GM19240 (cell line): ENCODE data around the gene DIO3.
"Not testable (repeated sequence)": the region's sequence is repeated elsewhere in the genome, so short reads cannot be mapped to it uniquely, and the experiment has no call there.

Source experiments
- DNase-seq: peaks from one replicate; pipeline ENCODE4 v3.0.0; 2011; ENCODE audit warnings: low spot score; ENCODE audit not compliant: insufficient read length

The DIO3 gene

GRCh38 chr14:101542391-101542790 is 18.9 kb upstream of the DIO3 start:
- no peak for DNase-seq

- no peak for DNase-seq
Measured at GRCh38 chr14:101543814-101544213, 17.5 kb upstream of the DIO3 start.

GRCh38 chr14:101544550-101544949 is 16.7 kb upstream of the DIO3 start:
- DNase-seq = no peak

GRCh38 chr14:101546706-101547105 is 14.6 kb upstream of the DIO3 start:
- DNase-seq = no peak

GRCh38 chr14:101547107-101547738 is 14.1 kb upstream of the DIO3 start:
- no peak for DNase-seq

GRCh38 chr14:101547961-101548669 is 13.2 kb upstream of the DIO3 start:
- DNase-seq = no peak

GRCh38 chr14:101548710-101549109 is 12.6 kb upstream of the DIO3 start:
- no peak for DNase-seq

GRCh38 chr14:101549154-101549553 is 12.1 kb upstream of the DIO3 start:
- DNase-seq = no peak

GRCh38 chr14:101550202-101550912 is 10.9 kb upstream of the DIO3 start:
- DNase-seq = not testable (repeated sequence)

- no peak for DNase-seq
Measured at GRCh38 chr14:101551729-101552595, 9.3 kb upstream of the DIO3 start.

GRCh38 chr14:101552786-101553231 is 8.5 kb upstream of the DIO3 start:
- DNase-seq = no peak

- no peak for DNase-seq
Measured at GRCh38 chr14:101553393-101553792, 7.9 kb upstream of the DIO3 start.

- no peak for DNase-seq
Measured at GRCh38 chr14:101553931-101554330, 7.4 kb upstream of the DIO3 start.

GRCh38 chr14:101554991-101555668 is 6.2 kb upstream of the DIO3 start:
- DNase-seq = no peak

GRCh38 chr14:101555669-101556043 is 5.6 kb upstream of the DIO3 start:
- DNase-seq = not testable (repeated sequence)

- DNase-seq = no peak
Measured at GRCh38 chr14:101556131-101556530, 5.2 kb upstream of the DIO3 start.

GRCh38 chr14:101556566-101557320 is 4.6 kb upstream of the DIO3 start:
- no peak for DNase-seq

- no peak for DNase-seq
Measured at GRCh38 chr14:101557321-101557695, 4.0 kb upstream of the DIO3 start.

- DNase-seq = no peak
Measured at GRCh38 chr14:101557811-101558738, 3.2 kb upstream of the DIO3 start.
